ENCODE measurements around the gene SCAMP2.
"Not testable (repeated sequence)": the region's sequence is repeated elsewhere in the genome, so short reads cannot be mapped to it uniquely, and the experiment has no call there.

SCAMP2 gene

GRCh38 chr15:74873036-74873755 is at the start of gene SCAMP2:
SCAMP2 (minus strand) TSS chr15:74873365; CDS start chr15:74873255, 110 bp downstream.
- TF ChIP-seq CTCF (IDR thresholded peaks at IDR 0.05; ENCODE audit: low read depth, low read length, missing control alignments) = no peak
- H3K4me3 ChIP-seq (ENCODE audit: low read depth, low read length) = peak within 1 kb of the TSS; percentile 56
- in situ Hi-C loops (cut with HindIII; ENCODE audit: low sequenced_read_pairs) = no loop called here
- peak; percentile 86 for DNase-seq (ENCODE audit: low read depth)

GRCh38 chr15:74920456-74920855 is 47.3 kb upstream of the SCAMP2 start:
- in situ Hi-C loops (cut with HindIII; ENCODE audit: low sequenced_read_pairs) = no loop called here
- TF ChIP-seq CTCF (IDR thresholded peaks at IDR 0.05; ENCODE audit: low read depth, low read length, missing control alignments) = no peak
- no peak overlapping the region for H3K4me3 ChIP-seq (ENCODE audit: low read depth, low read length)
- DNase-seq (ENCODE audit: low read depth) = no peak

- in situ Hi-C loops (cut with HindIII; ENCODE audit: low sequenced_read_pairs) = no loop called here
- no peak for DNase-seq (ENCODE audit: low read depth)
- TF ChIP-seq CTCF (IDR thresholded peaks at IDR 0.05; ENCODE audit: low read depth, low read length, missing control alignments) = no peak
- H3K4me3 ChIP-seq (ENCODE audit: low read depth, low read length) = no peak overlapping the region
Observed at GRCh38 chr15:74917676-74918075, 44.5 kb upstream of the SCAMP2 start.

GRCh38 chr15:74913799-74914198 is 40.6 kb upstream of the SCAMP2 start:
- in situ Hi-C loops (cut with HindIII; ENCODE audit: low sequenced_read_pairs); DNase-seq (ENCODE audit: low read depth); H3K4me3 ChIP-seq (ENCODE audit: low read depth, low read length): not testable (repeated sequence)

- no peak for TF ChIP-seq CTCF (IDR thresholded peaks at IDR 0.05; ENCODE audit: low read depth, low read length, missing control alignments)
- DNase-seq (ENCODE audit: low read depth) = no peak
- in situ Hi-C loops (cut with HindIII; ENCODE audit: low sequenced_read_pairs) = no loop called here
- H3K4me3 ChIP-seq (ENCODE audit: low read depth, low read length) = no peak overlapping the region
Observed at GRCh38 chr15:74913041-74913440, 39.9 kb upstream of the SCAMP2 start.

GRCh38 chr15:74908635-74909034 is 35.5 kb upstream of the SCAMP2 start:
- in situ Hi-C loops (cut with HindIII; ENCODE audit: low sequenced_read_pairs) = loop anchor here (5.0 kb wide), 1 partner anchor 44 kb away; no protein-coding TSS in a partner anchor
- DNase-seq (ENCODE audit: low read depth) = no peak
- TF ChIP-seq CTCF (IDR thresholded peaks at IDR 0.05; ENCODE audit: low read depth, low read length, missing control alignments) = no peak
- H3K4me3 ChIP-seq (ENCODE audit: low read depth, low read length) = no peak overlapping the region

GRCh38 chr15:74907163-74907870 is 34.2 kb upstream of the SCAMP2 start:
- in situ Hi-C loops (cut with HindIII; ENCODE audit: low sequenced_read_pairs) = loop anchor here (5.0 kb wide), 1 partner anchor 45 kb away; no protein-coding TSS in a partner anchor
- TF ChIP-seq CTCF (IDR thresholded peaks at IDR 0.05; ENCODE audit: low read depth, low read length, missing control alignments) = no peak

More at GRCh38 chr15:74907163-74907870, 34.2 kb upstream of the SCAMP2 start:
- DNase-seq (ENCODE audit: low read depth) = no peak
- H3K4me3 ChIP-seq (ENCODE audit: low read depth, low read length) = peak overlapping the region; percentile 86
